Ureter (tissue), 1 donor: ENCODE measurements around the gene PROB1. TPM values are rescaled to one million over a fixed set of nuclear protein-coding genes. Genes with fewer than 3 reads are reported as not detected.
"Not testable (repeated sequence)": the region's sequence is repeated elsewhere in the genome, so short reads cannot be mapped to it uniquely, and the experiment has no call there.

ENCODE experiments used
- DNase-seq: peaks from one replicate; pipeline ENCODE4 v3.0.0-alpha.2; 2020; ENCODE audit warnings: low spot score
- total RNA-seq: library from RNA; stranded (reverse); gene quantifications from one replicate; pipeline ENCODE4 v1.2.4, GENCODE V29; 2023
- donor health status: DM: yes; HTN: yes; CAD: no.

Gene PROB1
- total RNA-seq, 1 donor from 2014 or later = 2.4 TPM

GRCh38 chr5:139392324-139392677 is 2.6 kb downstream of the PROB1 start:
- no peak for DNase-seq

GRCh38 chr5:139391570-139392323 is 3.2 kb downstream of the PROB1 start:
- DNase-seq = no peak

- no peak for DNase-seq
Observed at GRCh38 chr5:139390639-139391569, 4.0 kb downstream of the PROB1 start.

GRCh38 chr5:139389701-139390638 is 4.9 kb downstream of the PROB1 start, which contains the start of gene MZB1:
Gene MZB1, minus strand, starts transcription at chr5:139389913. Its CDS starts 57 bp downstream, at chr5:139389856.
- no peak for DNase-seq

- no peak for DNase-seq
Observed at GRCh38 chr5:139388198-139388821, 6.6 kb downstream of the PROB1 start.

GRCh38 chr5:139387611-139388197 is 7.2 kb downstream of the PROB1 start:
- DNase-seq = no peak

GRCh38 chr5:139386956-139387355 is 7.9 kb downstream of the PROB1 start:
- not testable (repeated sequence) for DNase-seq

GRCh38 chr5:139386050-139386438 is 8.9 kb downstream of the PROB1 start:
- no peak for DNase-seq

- DNase-seq = no peak
Observed at GRCh38 chr5:139385061-139386049, 9.5 kb downstream of the PROB1 start.

GRCh38 chr5:139384591-139385051 is 10.3 kb downstream of the PROB1 start:
- DNase-seq = no peak

- DNase-seq = no peak
Observed at GRCh38 chr5:139383993-139384590, 10.8 kb downstream of the PROB1 start.

GRCh38 chr5:139383275-139383992 is 11.5 kb downstream of the PROB1 start, which contains the start of gene SLC23A1:
Gene SLC23A1, minus strand, starts transcription at chr5:139383297. Its CDS starts 44 bp downstream, at chr5:139383253.
- no peak for DNase-seq

GRCh38 chr5:139382807-139383206 is 12.1 kb downstream of the PROB1 start:
- no peak for DNase-seq

GRCh38 chr5:139381837-139382761 is 12.8 kb downstream of the PROB1 start:
- DNase-seq = no peak

- DNase-seq = no peak
Observed at GRCh38 chr5:139379626-139380449, 15.1 kb downstream of the PROB1 start.

GRCh38 chr5:139378941-139379361 is 16.0 kb downstream of the PROB1 start:
- DNase-seq = no peak
